ENCODE results near the gene BOC. TPM values are rescaled to one million over a fixed set of nuclear protein-coding genes. Genes with fewer than 3 reads are reported as not detected.

The BOC gene
- total and polyA plus RNA-seq, 2 experiments from 2014 or later, result 17.9 to 28.2 TPM

DNA sequence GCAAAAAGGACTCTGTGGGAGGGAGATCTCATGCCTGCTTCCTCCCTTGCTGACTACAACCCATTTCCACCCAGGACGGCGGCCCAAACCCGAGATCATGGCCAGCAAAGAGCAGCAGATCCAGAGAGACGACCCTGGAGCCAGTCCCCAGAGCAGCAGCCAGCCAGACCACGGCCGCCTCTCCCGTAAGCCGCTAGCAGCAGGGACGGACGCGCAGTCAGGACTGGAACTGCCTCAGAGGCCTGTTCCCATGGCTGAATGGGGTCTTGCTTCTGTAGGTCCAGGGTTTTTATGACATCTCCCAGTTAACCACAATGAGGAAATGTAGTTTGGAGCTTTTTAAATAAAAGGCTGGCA, 67.2 kb downstream of the BOC start:
- no peaks in the 10 kb centered on the region for H3K36me3 ChIP-seq (replicated peaks; ENCODE audit: insufficient read depth, low read depth)
- 96% methylated on average over 11 of the region's 11 CpGs for WGBS (ENCODE audit: low lambda C conversion rate, missing lambda C conversion rate)
- H3K79me2 ChIP-seq, result no peaks in the 10 kb centered on the region
- no peaks in the 10 kb centered on the region for H3K9me2 ChIP-seq (replicated peaks; ENCODE audit: insufficient read depth)
- TF ChIP-seq EZH2 (IDR thresholded peaks at IDR 0.05; ENCODE audit: borderline replicate concordance) (no peak), EZH2phosphoT487 (IDR thresholded peaks at IDR 0.05; ENCODE audit: low read depth, severe bottlenecking, unreplicated experiment) (no peak)
- TF ChIP-seq, protein P1, sequence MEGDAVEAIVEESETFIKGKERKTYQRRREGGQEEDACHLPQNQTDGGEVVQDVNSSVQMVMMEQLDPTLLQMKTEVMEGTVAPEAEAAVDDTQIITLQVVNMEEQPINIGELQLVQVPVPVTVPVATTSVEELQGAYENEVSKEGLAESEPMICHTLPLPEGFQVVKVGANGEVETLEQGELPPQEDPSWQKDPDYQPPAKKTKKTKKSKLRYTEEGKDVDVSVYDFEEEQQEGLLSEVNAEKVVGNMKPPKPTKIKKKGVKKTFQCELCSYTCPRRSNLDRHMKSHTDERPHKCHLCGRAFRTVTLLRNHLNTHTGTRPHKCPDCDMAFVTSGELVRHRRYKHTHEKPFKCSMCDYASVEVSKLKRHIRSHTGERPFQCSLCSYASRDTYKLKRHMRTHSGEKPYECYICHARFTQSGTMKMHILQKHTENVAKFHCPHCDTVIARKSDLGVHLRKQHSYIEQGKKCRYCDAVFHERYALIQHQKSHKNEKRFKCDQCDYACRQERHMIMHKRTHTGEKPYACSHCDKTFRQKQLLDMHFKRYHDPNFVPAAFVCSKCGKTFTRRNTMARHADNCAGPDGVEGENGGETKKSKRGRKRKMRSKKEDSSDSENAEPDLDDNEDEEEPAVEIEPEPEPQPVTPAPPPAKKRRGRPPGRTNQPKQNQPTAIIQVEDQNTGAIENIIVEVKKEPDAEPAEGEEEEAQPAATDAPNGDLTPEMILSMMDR (IDR thresholded peaks at IDR 0.05; ENCODE audit: poor library complexity), result no peak
- H4K20me1 ChIP-seq (ENCODE audit: insufficient read depth, poor library complexity, severe bottlenecking), result no peaks in the 10 kb centered on the region
- H3K4me3 ChIP-seq, result no peak overlapping the region
- H3K4me1 ChIP-seq (ENCODE audit: insufficient read depth), result no peaks in the 10 kb centered on the region
- no peak overlapping the region for H2AFZ ChIP-seq
- no peaks in the 10 kb centered on the region for H3K9me3 ChIP-seq (ENCODE audit: low read depth)
- H3K27ac ChIP-seq, result no peak overlapping the region
- no peaks in the 10 kb centered on the region for H3K27me3 ChIP-seq
- no peak overlapping the region for H3K4me2 ChIP-seq
- no peak for DNase-seq (ENCODE audit: low spot score)

GRCh38 chr3:113279686-113280085, 68.3 kb downstream of the BOC start:
- H3K4me3 ChIP-seq, result no peak overlapping the region
- no peaks in the 10 kb centered on the region for H3K27me3 ChIP-seq
- 95% methylated on average over 17 of the region's 17 CpGs for WGBS (ENCODE audit: low lambda C conversion rate, missing lambda C conversion rate)
- no peaks in the 10 kb centered on the region for H3K79me2 ChIP-seq
- no peak for DNase-seq (ENCODE audit: low spot score)
- no peaks in the 10 kb centered on the region for H3K9me2 ChIP-seq (replicated peaks; ENCODE audit: insufficient read depth)
- H3K36me3 ChIP-seq (replicated peaks; ENCODE audit: insufficient read depth, low read depth), result no peaks in the 10 kb centered on the region
- no peaks in the 10 kb centered on the region for H3K9me3 ChIP-seq (ENCODE audit: low read depth)
- no peak overlapping the region for H3K4me2 ChIP-seq
- TF ChIP-seq EZH2 (IDR thresholded peaks at IDR 0.05; ENCODE audit: borderline replicate concordance), result no peak
- TF ChIP-seq, protein P1 (IDR thresholded peaks at IDR 0.05; ENCODE audit: poor library complexity), result no peak
- no peak for TF ChIP-seq EZH2phosphoT487 (IDR thresholded peaks at IDR 0.05; ENCODE audit: low read depth, severe bottlenecking, unreplicated experiment)
- no peaks in the 10 kb centered on the region for H3K4me1 ChIP-seq (ENCODE audit: insufficient read depth)
- H3K27ac ChIP-seq, result no peak overlapping the region
- H4K20me1 ChIP-seq (ENCODE audit: insufficient read depth, poor library complexity, severe bottlenecking), result no peaks in the 10 kb centered on the region
- no peak overlapping the region for H2AFZ ChIP-seq

DNA sequence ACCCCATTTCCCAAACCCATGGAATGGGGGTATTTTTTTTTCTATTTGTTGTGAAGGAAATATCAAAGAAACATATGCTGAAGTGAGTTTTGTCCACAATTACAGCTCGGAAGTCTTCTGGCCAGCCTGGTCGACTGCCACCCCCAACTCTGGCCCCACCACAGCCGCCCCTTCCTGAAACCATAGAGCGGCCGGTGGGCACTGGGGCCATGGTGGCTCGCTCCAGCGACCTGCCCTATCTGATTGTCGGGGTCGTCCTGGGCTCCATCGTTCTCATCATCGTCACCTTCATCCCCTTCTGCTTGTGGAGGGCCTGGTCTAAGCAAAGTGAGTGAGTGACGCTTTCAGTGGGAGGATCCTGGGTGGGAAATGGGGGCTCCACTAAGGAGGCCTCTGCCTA, 71.9 kb downstream of the BOC start:
- TF ChIP-seq, protein P1 (IDR thresholded peaks at IDR 0.05; ENCODE audit: poor library complexity), result no peak
- Histone ChIP-seq H3K4me3 (no peak overlapping the region), H4K20me1 (ENCODE audit: insufficient read depth, poor library complexity, severe bottlenecking) (no peaks in the 10 kb centered on the region), H3K27me3 (no peaks in the 10 kb centered on the region), H3K79me2 (no peaks in the 10 kb centered on the region), H3K4me2 (no peak overlapping the region), H3K9me2 (replicated peaks; ENCODE audit: insufficient read depth) (no peaks in the 10 kb centered on the region), H3K4me1 (ENCODE audit: insufficient read depth) (peaks cover 11% of the 10 kb centered on the region), H3K36me3 (replicated peaks; ENCODE audit: insufficient read depth, low read depth) (no peaks in the 10 kb centered on the region), H2AFZ (no peak overlapping the region), H3K27ac (no peak overlapping the region), H3K9me3 (ENCODE audit: low read depth) (no peaks in the 10 kb centered on the region)
- no peak for DNase-seq (ENCODE audit: low spot score)
- 97% methylated on average over 12 of the region's 12 CpGs for WGBS (ENCODE audit: low lambda C conversion rate, missing lambda C conversion rate)

DNA sequence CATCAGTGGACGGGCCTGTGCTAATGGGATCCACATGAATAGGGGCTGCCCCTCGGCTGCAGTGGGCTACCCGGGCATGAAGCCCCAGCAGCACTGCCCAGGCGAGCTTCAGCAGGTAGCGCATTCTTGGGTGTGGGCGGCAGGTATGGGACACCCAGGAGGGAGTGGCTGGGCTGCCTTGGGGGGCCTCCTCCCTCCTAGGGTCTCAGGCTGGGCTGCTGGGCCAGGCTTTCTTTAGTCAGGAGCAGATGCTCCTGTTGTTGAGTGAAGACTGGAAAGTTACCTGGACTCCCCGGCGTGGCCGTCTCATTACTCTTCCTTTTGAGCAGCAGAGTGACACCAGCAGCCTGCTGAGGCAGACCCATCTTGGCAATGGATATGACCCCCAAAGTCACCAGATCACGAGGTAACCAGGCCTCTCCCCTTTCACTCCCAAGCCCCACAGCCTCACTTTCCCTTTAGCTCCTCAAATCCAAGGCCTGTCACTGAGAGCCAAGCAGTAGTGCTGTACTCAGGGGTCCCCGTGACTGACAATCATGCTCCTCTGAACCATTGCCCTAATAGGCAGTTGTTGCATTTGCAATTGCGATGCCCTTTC, 73.2 kb downstream of the BOC start:
- Histone ChIP-seq H3K36me3 (replicated peaks; ENCODE audit: insufficient read depth, low read depth) (no peaks in the 10 kb centered on the region), H3K27me3 (no peaks in the 10 kb centered on the region), H3K4me1 (ENCODE audit: insufficient read depth) (peaks cover 11% of the 10 kb centered on the region), H3K4me3 (no peak overlapping the region), H3K9me2 (replicated peaks; ENCODE audit: insufficient read depth) (no peaks in the 10 kb centered on the region), H3K4me2 (no peak overlapping the region), H2AFZ (no peak overlapping the region), H3K27ac (no peak overlapping the region), H3K9me3 (ENCODE audit: low read depth) (no peaks in the 10 kb centered on the region), H3K79me2 (no peaks in the 10 kb centered on the region), H4K20me1 (ENCODE audit: insufficient read depth, poor library complexity, severe bottlenecking) (no peaks in the 10 kb centered on the region)
- no peak for DNase-seq (ENCODE audit: low spot score)
- 90% methylated on average over 12 of the region's 12 CpGs for WGBS (ENCODE audit: low lambda C conversion rate, missing lambda C conversion rate)
- no peak for TF ChIP-seq EZH2phosphoT487 (IDR thresholded peaks at IDR 0.05; ENCODE audit: low read depth, severe bottlenecking, unreplicated experiment)
- TF ChIP-seq, protein P1 (IDR thresholded peaks at IDR 0.05; ENCODE audit: poor library complexity), result no peak
- TF ChIP-seq EZH2 (IDR thresholded peaks at IDR 0.05; ENCODE audit: borderline replicate concordance), result no peak
